ENCODE data around the gene ANKRD63.

DNA sequence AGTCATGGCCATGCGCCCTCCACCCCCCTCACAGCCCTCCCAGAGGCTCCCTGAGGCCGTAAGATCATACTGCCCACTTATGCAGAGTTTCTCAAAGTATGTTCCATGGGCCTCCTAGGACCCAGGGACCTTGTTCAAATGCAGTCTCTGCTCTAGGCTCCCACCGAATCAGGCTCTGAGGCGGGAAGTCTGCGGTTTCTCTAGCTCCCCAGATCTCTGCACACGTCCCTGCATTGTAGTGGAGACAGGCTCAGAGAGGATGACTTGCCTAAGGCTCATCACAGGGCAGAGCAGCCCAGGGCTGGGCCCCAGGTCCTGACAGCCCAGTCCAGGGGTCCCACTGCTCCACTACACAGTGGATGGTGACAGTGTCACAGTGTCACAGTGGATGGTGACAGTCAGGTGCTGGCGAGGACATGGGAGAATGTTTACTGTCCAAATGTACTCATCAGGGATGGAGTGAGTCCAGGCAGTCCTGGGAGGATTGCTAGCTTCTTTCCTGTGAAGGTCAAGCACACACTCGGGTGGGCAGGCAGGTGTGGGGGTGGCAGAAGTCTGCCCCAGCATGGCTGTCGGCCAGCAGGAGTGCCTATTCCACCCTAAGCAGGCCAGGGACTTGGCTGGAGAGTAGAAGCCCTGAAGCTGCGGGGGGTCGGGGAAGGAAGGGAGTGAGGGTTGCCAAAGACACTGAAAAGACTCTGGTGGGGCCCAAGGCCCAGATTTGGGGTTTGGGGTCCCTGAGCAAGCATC is 12.4 kb downstream of the ANKRD63 start:
- TF ChIP-seq, protein P1, sequence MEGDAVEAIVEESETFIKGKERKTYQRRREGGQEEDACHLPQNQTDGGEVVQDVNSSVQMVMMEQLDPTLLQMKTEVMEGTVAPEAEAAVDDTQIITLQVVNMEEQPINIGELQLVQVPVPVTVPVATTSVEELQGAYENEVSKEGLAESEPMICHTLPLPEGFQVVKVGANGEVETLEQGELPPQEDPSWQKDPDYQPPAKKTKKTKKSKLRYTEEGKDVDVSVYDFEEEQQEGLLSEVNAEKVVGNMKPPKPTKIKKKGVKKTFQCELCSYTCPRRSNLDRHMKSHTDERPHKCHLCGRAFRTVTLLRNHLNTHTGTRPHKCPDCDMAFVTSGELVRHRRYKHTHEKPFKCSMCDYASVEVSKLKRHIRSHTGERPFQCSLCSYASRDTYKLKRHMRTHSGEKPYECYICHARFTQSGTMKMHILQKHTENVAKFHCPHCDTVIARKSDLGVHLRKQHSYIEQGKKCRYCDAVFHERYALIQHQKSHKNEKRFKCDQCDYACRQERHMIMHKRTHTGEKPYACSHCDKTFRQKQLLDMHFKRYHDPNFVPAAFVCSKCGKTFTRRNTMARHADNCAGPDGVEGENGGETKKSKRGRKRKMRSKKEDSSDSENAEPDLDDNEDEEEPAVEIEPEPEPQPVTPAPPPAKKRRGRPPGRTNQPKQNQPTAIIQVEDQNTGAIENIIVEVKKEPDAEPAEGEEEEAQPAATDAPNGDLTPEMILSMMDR (IDR thresholded peaks at IDR 0.05), result no peak
- TF ChIP-seq EZH2 (IDR thresholded peaks at IDR 0.05) (no peak), EZH2phosphoT487 (IDR thresholded peaks at IDR 0.05) (no peak)
